ENCODE measurements around the gene MICAL3.

The MICAL3 gene

GRCh38 chr22:17791196-17791595 lies 233.2 kb downstream of the MICAL3 start:
- TF ChIP-seq SIN3A (IDR thresholded peaks at IDR 0.05; ENCODE audit: borderline replicate concordance, insufficient read depth, low read length) (no peak), FOXP2 (optimal IDR thresholded peaks at IDR 0.05; ENCODE audit: borderline replicate concordance, extremely low read depth, extremely low read length, insufficient read depth) (no peak), REST (IDR thresholded peaks at IDR 0.05; ENCODE audit: insufficient read depth in 1 of 2, low read depth in 2 of 2, low read length in 2 of 2) (no peak), TAF1 (IDR thresholded peaks at IDR 0.05; ENCODE audit: borderline replicate concordance, insufficient read depth, low read length) (no peak), POLR2AphosphoS5 (IDR thresholded peaks at IDR 0.05; ENCODE audit: low read depth, low read length) (no peak)

GRCh38 chr22:17789379-17790200 lies 234.8 kb downstream of the MICAL3 start:
- no peak for TF ChIP-seq FOXP2 (optimal IDR thresholded peaks at IDR 0.05; ENCODE audit: borderline replicate concordance, extremely low read depth, extremely low read length, insufficient read depth)
- no peak for TF ChIP-seq TAF1 (IDR thresholded peaks at IDR 0.05; ENCODE audit: borderline replicate concordance, insufficient read depth, low read length)
- TF ChIP-seq REST (IDR thresholded peaks at IDR 0.05; ENCODE audit: insufficient read depth in 1 of 2, low read depth in 2 of 2, low read length in 2 of 2) = no peak
- TF ChIP-seq POLR2AphosphoS5 (IDR thresholded peaks at IDR 0.05; ENCODE audit: low read depth, low read length) = no peak
- no peak for TF ChIP-seq SIN3A (IDR thresholded peaks at IDR 0.05; ENCODE audit: borderline replicate concordance, insufficient read depth, low read length)

GRCh38 chr22:17788528-17789378 lies 235.6 kb downstream of the MICAL3 start:
- no peak for TF ChIP-seq SIN3A (IDR thresholded peaks at IDR 0.05; ENCODE audit: borderline replicate concordance, insufficient read depth, low read length)
- TF ChIP-seq REST (IDR thresholded peaks at IDR 0.05; ENCODE audit: insufficient read depth in 1 of 2, low read depth in 2 of 2, low read length in 2 of 2) = no peak
- no peak for TF ChIP-seq FOXP2 (optimal IDR thresholded peaks at IDR 0.05; ENCODE audit: borderline replicate concordance, extremely low read depth, extremely low read length, insufficient read depth)
- no peak for TF ChIP-seq TAF1 (IDR thresholded peaks at IDR 0.05; ENCODE audit: borderline replicate concordance, insufficient read depth, low read length)
- no peak for TF ChIP-seq POLR2AphosphoS5 (IDR thresholded peaks at IDR 0.05; ENCODE audit: low read depth, low read length)

GRCh38 chr22:17787716-17788330 lies 236.5 kb downstream of the MICAL3 start:
- TF ChIP-seq REST (IDR thresholded peaks at IDR 0.05; ENCODE audit: insufficient read depth in 1 of 2, low read depth in 2 of 2, low read length in 2 of 2) (no peak), POLR2AphosphoS5 (IDR thresholded peaks at IDR 0.05; ENCODE audit: low read depth, low read length) (no peak), SIN3A (IDR thresholded peaks at IDR 0.05; ENCODE audit: borderline replicate concordance, insufficient read depth, low read length) (no peak), TAF1 (IDR thresholded peaks at IDR 0.05; ENCODE audit: borderline replicate concordance, insufficient read depth, low read length) (no peak), FOXP2 (optimal IDR thresholded peaks at IDR 0.05; ENCODE audit: borderline replicate concordance, extremely low read depth, extremely low read length, insufficient read depth) (no peak)

Data from PFSK-1 (cell line).